Mesothelial cell of epicardium (in vitro differentiated cells): ENCODE measurements around the gene MACO1. TPM values are rescaled to one million over a fixed set of nuclear protein-coding genes. Genes with fewer than 3 reads are reported as not detected.

Experiments
- DNase-seq, 2 experiments: peaks; one replicate each; pipeline ENCODE4 v3.0.0; 2021; ENCODE audit warnings: low spot score in 2 of 2; ENCODE audit not compliant: unreplicated experiment in 2 of 2
- H3K27ac Mint-ChIP-seq: 2 replicates; pipeline ENCODE4 v1.8.0; 2021; ENCODE audit warnings: mixed read lengths
- H3K27me3 Mint-ChIP-seq: 2 replicates; pipeline ENCODE4 v1.8.0; 2021; ENCODE audit warnings: low read depth, mixed read lengths
- H3K36me3 Mint-ChIP-seq: 2 replicates; pipeline ENCODE4 v1.8.0; 2021; ENCODE audit warnings: mixed read lengths
- H3K4me1 Mint-ChIP-seq: 2 replicates; pipeline ENCODE4 v1.8.0; 2021; ENCODE audit warnings: mixed read lengths
- H3K4me3 Mint-ChIP-seq: 2 replicates; pipeline ENCODE4 v1.8.0; 2021; ENCODE audit warnings: mild to moderate bottlenecking, moderate library complexity, mixed read lengths
- H3K9me3 Mint-ChIP-seq: 2 replicates; pipeline ENCODE4 v1.8.0; 2021; ENCODE audit warnings: mixed read lengths
- CTCF ChIP-seq: fragments of 200-600 bp; sonication (generic); IDR thresholded peaks from one replicate; pipeline ENCODE4 v1.5.0; 2021; ENCODE audit warnings: antibody characterized with exemption; ENCODE audit not compliant: unreplicated experiment
- total RNA-seq: library from RNA; stranded (reverse); gene quantifications from 3 replicates; pipeline ENCODE4 v1.2.1, GENCODE V29; 2021

Gene MACO1
- total RNA-seq, 1 donor from 2014 or later = 26.9 TPM

GRCh38 chr1:25485536-25486411 is 55.1 kb downstream of the MACO1 start:
- no peaks in the 10 kb centered on the region for H3K9me3 Mint-ChIP-seq
- H3K27me3 Mint-ChIP-seq = no peaks in the 10 kb centered on the region
- peak overlapping the region; percentile 27 for H3K27ac Mint-ChIP-seq

GRCh38 chr1:25486602-25487001 is 55.9 kb downstream of the MACO1 start:
- no peak for TF ChIP-seq CTCF
- H3K4me3 Mint-ChIP-seq = no peak overlapping the region
- H3K4me1 Mint-ChIP-seq = peaks cover 24% of the 10 kb centered on the region
- H3K9me3 Mint-ChIP-seq = no peaks in the 10 kb centered on the region
- H3K27ac Mint-ChIP-seq = no peak overlapping the region
- H3K36me3 Mint-ChIP-seq = peaks cover 20% of the 10 kb centered on the region
- DNase-seq = no peak
- H3K27me3 Mint-ChIP-seq = no peaks in the 10 kb centered on the region

More at GRCh38 chr1:25485536-25486411, 55.1 kb downstream of the MACO1 start:
- Mint-ChIP-seq H3K36me3 (peaks cover 15% of the 10 kb centered on the region), H3K4me3 (no peak overlapping the region), H3K4me1 (peaks cover 24% of the 10 kb centered on the region)
- no peak for DNase-seq
- TF ChIP-seq CTCF = no peak

GRCh38 chr1:25487628-25488027 is 56.9 kb downstream of the MACO1 start:
- peaks cover 19% of the 10 kb centered on the region for H3K4me1 Mint-ChIP-seq
- H3K36me3 Mint-ChIP-seq = peaks cover 30% of the 10 kb centered on the region
- no peak overlapping the region for H3K4me3 Mint-ChIP-seq
- no peaks in the 10 kb centered on the region for H3K27me3 Mint-ChIP-seq
- H3K27ac Mint-ChIP-seq = no peak overlapping the region
- no peaks in the 10 kb centered on the region for H3K9me3 Mint-ChIP-seq
- no peak for DNase-seq
- TF ChIP-seq CTCF = peak; percentile 72

GRCh38 chr1:25492323-25492722 is 61.6 kb downstream of the MACO1 start:
- Mint-ChIP-seq H3K9me3 (no peaks in the 10 kb centered on the region), H3K4me3 (no peak overlapping the region), H3K36me3 (peaks cover 46% of the 10 kb centered on the region), H3K27ac (no peak overlapping the region), H3K27me3 (no peaks in the 10 kb centered on the region), H3K4me1 (no peaks in the 10 kb centered on the region)
- no peak for TF ChIP-seq CTCF
- DNase-seq = no peak

GRCh38 chr1:25494952-25495351 is 64.3 kb downstream of the MACO1 start:
- no peaks in the 10 kb centered on the region for H3K27me3 Mint-ChIP-seq
- H3K4me1 Mint-ChIP-seq = no peaks in the 10 kb centered on the region
- no peak overlapping the region for H3K4me3 Mint-ChIP-seq
- H3K9me3 Mint-ChIP-seq = no peaks in the 10 kb centered on the region
- TF ChIP-seq CTCF = no peak
- no peak for DNase-seq
- no peak overlapping the region for H3K27ac Mint-ChIP-seq
- H3K36me3 Mint-ChIP-seq = peaks cover 57% of the 10 kb centered on the region
